WTC11 (cell line): Measurements from ENCODE around the gene ADAMTSL5.

Experiments
- CTCF ChIP-seq: fragments of 200-600 bp; IDR thresholded peaks from 2 replicates; pipeline ENCODE4 v1.8.0; 2022; ENCODE audit warnings: antibody characterized with exemption
- FOXK1 ChIP-seq: sonication (generic); formaldehyde crosslinking; IDR thresholded peaks from 2 replicates; pipeline ENCODE4 v1.8.0; 2022; ENCODE audit warnings: mild to moderate bottlenecking, moderate library complexity, missing genetic modification reagents
- GRHL2 ChIP-seq: fragments of 250-450 bp; sonication (Bioruptor Pico); IDR thresholded peaks from 2 replicates; pipeline ENCODE4 v1.8.0; 2022; ENCODE audit warnings: mild to moderate bottlenecking, moderate library complexity; ENCODE audit not compliant: insufficient replicate concordance, severe bottlenecking
- MAX ChIP-seq: sonication (generic); formaldehyde crosslinking; IDR thresholded peaks from 2 replicates; pipeline ENCODE4 v1.8.0; 2022; ENCODE audit warnings: mild to moderate bottlenecking, missing genetic modification reagents
- NFE2L1 ChIP-seq: sonication (generic); formaldehyde crosslinking; IDR thresholded peaks from 2 replicates; pipeline ENCODE4 v1.8.1; 2023; ENCODE audit warnings: missing genetic modification reagents
- NFYB ChIP-seq: sonication (generic); formaldehyde crosslinking; conservative IDR thresholded peaks from 2 replicates; pipeline ENCODE4 v1.8.0; 2022; ENCODE audit warnings: low read depth, missing genetic modification reagents
- NR3C1 ChIP-seq: sonication (generic); formaldehyde crosslinking; conservative IDR thresholded peaks from 2 replicates; pipeline ENCODE4 v1.8.1; 2023; ENCODE audit warnings: low read depth, mild to moderate bottlenecking, missing genetic modification reagents
- PRDM15 ChIP-seq: sonication (generic); formaldehyde crosslinking; IDR thresholded peaks from 2 replicates; pipeline ENCODE4 v1.8.0; 2022; ENCODE audit warnings: missing genetic modification reagents
- RELA ChIP-seq: sonication (generic); formaldehyde crosslinking; IDR thresholded peaks from 2 replicates; pipeline ENCODE4 v1.8.1; 2022; ENCODE audit warnings: missing genetic modification reagents, mild to moderate bottlenecking, borderline replicate concordance
- ZNF138 ChIP-seq: sonication (generic); formaldehyde crosslinking; conservative IDR thresholded peaks from 2 replicates; pipeline ENCODE4 v1.8.1; 2022; ENCODE audit warnings: mild to moderate bottlenecking, moderate library complexity, missing genetic modification reagents
- ZNF232 ChIP-seq: sonication (generic); formaldehyde crosslinking; IDR thresholded peaks from 2 replicates; pipeline ENCODE4 v1.8.0; 2022; ENCODE audit warnings: mild to moderate bottlenecking, missing genetic modification reagents

GRCh38 chr19:1505012-1505411 lies 7.8 kb downstream of the ADAMTSL5 start:
- TF ChIP-seq NFE2L1 (no peak), CTCF (no peak), FOXK1 (no peak), GRHL2 (CRISPR knock-in tag) (no peak), NFYB (no peak), PRDM15 (CRISPR knock-in tag) (no peak), ZNF138 (no peak), NR3C1 (CRISPR knock-in tag) (no peak), MAX (CRISPR knock-in tag) (no peak), RELA (CRISPR knock-in tag) (no peak), ZNF232 (CRISPR knock-in tag) (no peak)
